AG04450 (cell line): ENCODE data around the gene DCDC1. TPM values are rescaled to one million over a fixed set of nuclear protein-coding genes. Genes with fewer than 3 reads are reported as not detected.
"Not testable (repeated sequence)": the region's sequence is repeated elsewhere in the genome, so short reads cannot be mapped to it uniquely, and the experiment has no call there.

ENCODE experiments used
- CTCF ChIA-PET: fragments of 300-600, 350-600 bp; formaldehyde crosslinking; extraction: SDS; loops from one replicate; lab custom pipeline; 2022; ENCODE audit warnings: antibody characterized with exemption, inconsistent platforms; lab: Charles Lee
- POLR2A ChIA-PET: fragments of 350-600 bp; formaldehyde crosslinking; extraction: SDS; loops from one replicate; lab custom pipeline; 2021; ENCODE audit warnings: antibody characterized with exemption, inconsistent platforms; lab: Yijun Ruan, JAX
- DNase-seq: peaks from one replicate; pipeline ENCODE4 v3.0.0-alpha.2; 2011; ENCODE audit warnings: low read depth, low spot score
- H3K27ac ChIP-seq: one replicate; pipeline ENCODE4 v1.5.1; 2012; ENCODE audit warnings: low read depth, low read length, control low read depth
- H3K27me3 ChIP-seq: one replicate; pipeline ENCODE4 v1.6.0; 2012; ENCODE audit warnings: low read length; ENCODE audit not compliant: control insufficient read depth, insufficient read depth
- H3K4me3 ChIP-seq: 2 replicates; pipeline ENCODE4 v1.5.1; 2011; ENCODE audit warnings: mild to moderate bottlenecking, low read depth, low read length, control low read depth
- H3K9me3 ChIP-seq: 2 replicates; pipeline ENCODE4 v1.5.1; 2012; ENCODE audit warnings: low read length; ENCODE audit not compliant: control insufficient read depth, insufficient read depth
- CTCF ChIP-seq: IDR thresholded peaks from 2 replicates; pipeline ENCODE4 v1.5.1; 2011; ENCODE audit warnings: low read depth, low read length, control low read depth, inconsistent platforms
- polyA plus RNA-seq: library from polyadenylated mRNA; depleted of rRNA; stranded (reverse); fragments of >200 nt; gene quantifications from 2 replicates; pipeline ENCODE4 v1.2.3, GENCODE V29; 2011

Gene DCDC1
- polyA plus RNA-seq, 1 experiment: 0.02 TPM

GRCh38 chr11:30960387-30960992 lies 409.0 kb downstream of the DCDC1 start:
- Histone ChIP-seq H3K4me3 (no peak overlapping the region), H3K27ac (no peak overlapping the region), H3K27me3 (no peaks in the 10 kb centered on the region), H3K9me3 (no peaks in the 10 kb centered on the region)
- ChIA-PET POLR2A (no interaction called here), CTCF (interaction anchor here (0.6 kb wide), 1 partner anchor 156 kb away, joined by 3 read pairs; no protein-coding TSS in a partner anchor)
- peak; percentile 47 for TF ChIP-seq CTCF
- DNase-seq: no peak

GRCh38 chr11:30956751-30957150 lies 412.8 kb downstream of the DCDC1 start:
- no peak for DNase-seq
- TF ChIP-seq CTCF: no peak
- Histone ChIP-seq H3K27ac (no peak overlapping the region), H3K9me3 (no peaks in the 10 kb centered on the region), H3K27me3 (no peaks in the 10 kb centered on the region), H3K4me3 (no peak overlapping the region)
- CTCF ChIA-PET: no interaction called here
- POLR2A ChIA-PET: no interaction called here

GRCh38 chr11:30949838-30950237 lies 419.7 kb downstream of the DCDC1 start:
- no peak for DNase-seq
- Histone ChIP-seq H3K4me3 (no peak overlapping the region), H3K27me3 (no peaks in the 10 kb centered on the region), H3K27ac (no peak overlapping the region), H3K9me3 (no peaks in the 10 kb centered on the region)
- ChIA-PET CTCF (no interaction called here), POLR2A (no interaction called here)
- no peak for TF ChIP-seq CTCF

GRCh38 chr11:30947715-30948114 lies 421.8 kb downstream of the DCDC1 start:
- H3K27me3 ChIP-seq, POLR2A ChIA-PET, DNase-seq, CTCF ChIA-PET, H3K27ac ChIP-seq, H3K4me3 ChIP-seq, H3K9me3 ChIP-seq: not testable (repeated sequence)

GRCh38 chr11:30938810-30939209 lies 430.7 kb downstream of the DCDC1 start:
- H3K4me3 ChIP-seq: no peak overlapping the region
- H3K27ac ChIP-seq: no peak overlapping the region
- no peaks in the 10 kb centered on the region for H3K27me3 ChIP-seq
- H3K9me3 ChIP-seq: no peaks in the 10 kb centered on the region
- ChIA-PET CTCF (no interaction called here), POLR2A (no interaction called here)
- TF ChIP-seq CTCF: no peak
- no peak for DNase-seq

- H3K27me3 ChIP-seq: no peaks in the 10 kb centered on the region
- no peak overlapping the region for H3K27ac ChIP-seq
- no peak overlapping the region for H3K4me3 ChIP-seq
- DNase-seq: no peak
- ChIA-PET CTCF (no interaction called here), POLR2A (no interaction called here)
- TF ChIP-seq CTCF: no peak
- no peaks in the 10 kb centered on the region for H3K9me3 ChIP-seq
These were observed 431.4 kb downstream of the DCDC1 start for GRCh38 chr11:30938171-30938570.
